Calu3 (cell line): Measurements from ENCODE around the gene DUOXA1. TPM values are rescaled to one million over a fixed set of nuclear protein-coding genes. Genes with fewer than 3 reads are reported as not detected.

Experiments
- BruUV-seq: library from RNA; stranded (reverse); fragments of 400-500 nt; replicated peaks from 2 replicates; lab custom pipeline; 2021; lab: Mats Ljungman, UMichigan
- CTCF ChIA-PET: fragments of 300-600 bp; sonication (Branson Sonifier 250); formaldehyde crosslinking; loops from one replicate; lab custom pipeline; 2022; ENCODE audit warnings: antibody characterized with exemption; lab: Charles Lee
- DNase-seq: peaks from one replicate; pipeline ENCODE4 v3.0.0; 2022
- H3K27ac Mint-ChIP-seq: one replicate; pipeline ENCODE4 v1.8.0; 2022; ENCODE audit warnings: mixed read lengths; ENCODE audit not compliant: unreplicated experiment
- H3K27me3 Mint-ChIP-seq: one replicate; pipeline ENCODE4 v1.8.0; 2022; ENCODE audit warnings: mixed read lengths; ENCODE audit not compliant: unreplicated experiment
- H3K36me3 Mint-ChIP-seq: one replicate; pipeline ENCODE4 v1.8.0; 2022; ENCODE audit warnings: mild to moderate bottlenecking, moderate library complexity, mixed read lengths; ENCODE audit not compliant: insufficient read depth, unreplicated experiment
- H3K4me1 Mint-ChIP-seq: one replicate; pipeline ENCODE4 v1.8.0; 2022; ENCODE audit warnings: mild to moderate bottlenecking, low read depth, mixed read lengths; ENCODE audit not compliant: unreplicated experiment
- H3K4me3 Mint-ChIP-seq: one replicate; pipeline ENCODE4 v1.8.0; 2022; ENCODE audit warnings: mild to moderate bottlenecking, low read depth, moderate library complexity, mixed read lengths; ENCODE audit not compliant: unreplicated experiment
- H3K9me3 Mint-ChIP-seq: one replicate; pipeline ENCODE4 v1.8.0; 2022; ENCODE audit warnings: low read depth, mixed read lengths; ENCODE audit not compliant: unreplicated experiment
- intact Hi-C: fragments of 100-400 bp; cut with micrococcal nuclease; formaldehyde crosslinking; loops from one replicate; pipeline ENCODE4 v1.10.0; 2022; ENCODE audit not compliant: unreplicated experiment
- total RNA-seq: library from RNA; stranded (reverse); gene quantifications from 2 replicates; pipeline ENCODE4 v1.2.3, GENCODE V29; 2022
- TF ChIP-seq, protein P1 (sequence below): fragments of 200-600 bp; IDR thresholded peaks from one replicate; pipeline ENCODE4 v1.8.0; 2022; ENCODE audit warnings: antibody characterized with exemption; ENCODE audit not compliant: unreplicated experiment

DUOXA1 gene
- total RNA-seq, 1 experiment from 2014 or later: not detected

DNA sequence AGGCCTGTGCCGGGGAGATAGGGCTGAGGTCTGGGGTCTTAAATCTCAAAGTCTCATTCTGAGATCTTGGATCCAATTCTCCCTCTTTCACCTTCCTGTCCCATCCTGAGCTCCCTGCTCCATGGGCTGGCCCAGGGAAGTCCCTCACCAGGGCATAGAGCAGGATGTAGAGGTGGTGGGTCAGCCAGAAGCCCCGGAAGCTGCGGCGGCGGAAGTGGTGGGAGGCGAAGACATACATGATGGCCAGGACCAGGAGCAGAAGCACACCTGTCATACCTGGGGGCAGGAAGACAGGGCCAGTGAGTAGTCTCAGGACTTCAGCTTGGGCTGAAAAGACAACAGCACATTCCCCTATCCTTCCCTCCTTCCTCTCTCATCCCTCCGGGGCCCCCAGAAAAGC lies 32.2 kb downstream of the DUOXA1 start:
- Mint-ChIP-seq H3K27ac (no peak overlapping the region), H3K36me3 (no peaks in the 10 kb centered on the region), H3K9me3 (no peaks in the 10 kb centered on the region), H3K4me3 (no peak overlapping the region), H3K27me3 (peaks cover 58% of the 10 kb centered on the region), H3K4me1 (no peaks in the 10 kb centered on the region)
- CTCF ChIA-PET: interaction anchor here (1.1 kb wide), 1 partner anchor 20 kb away, joined by 3 read pairs; no protein-coding TSS in a partner anchor
- BruUV-seq: no TSS peak
- TF ChIP-seq, protein P1, sequence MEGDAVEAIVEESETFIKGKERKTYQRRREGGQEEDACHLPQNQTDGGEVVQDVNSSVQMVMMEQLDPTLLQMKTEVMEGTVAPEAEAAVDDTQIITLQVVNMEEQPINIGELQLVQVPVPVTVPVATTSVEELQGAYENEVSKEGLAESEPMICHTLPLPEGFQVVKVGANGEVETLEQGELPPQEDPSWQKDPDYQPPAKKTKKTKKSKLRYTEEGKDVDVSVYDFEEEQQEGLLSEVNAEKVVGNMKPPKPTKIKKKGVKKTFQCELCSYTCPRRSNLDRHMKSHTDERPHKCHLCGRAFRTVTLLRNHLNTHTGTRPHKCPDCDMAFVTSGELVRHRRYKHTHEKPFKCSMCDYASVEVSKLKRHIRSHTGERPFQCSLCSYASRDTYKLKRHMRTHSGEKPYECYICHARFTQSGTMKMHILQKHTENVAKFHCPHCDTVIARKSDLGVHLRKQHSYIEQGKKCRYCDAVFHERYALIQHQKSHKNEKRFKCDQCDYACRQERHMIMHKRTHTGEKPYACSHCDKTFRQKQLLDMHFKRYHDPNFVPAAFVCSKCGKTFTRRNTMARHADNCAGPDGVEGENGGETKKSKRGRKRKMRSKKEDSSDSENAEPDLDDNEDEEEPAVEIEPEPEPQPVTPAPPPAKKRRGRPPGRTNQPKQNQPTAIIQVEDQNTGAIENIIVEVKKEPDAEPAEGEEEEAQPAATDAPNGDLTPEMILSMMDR: no peak
- DNase-seq: no peak
- intact Hi-C loops: no loop called here

DNA sequence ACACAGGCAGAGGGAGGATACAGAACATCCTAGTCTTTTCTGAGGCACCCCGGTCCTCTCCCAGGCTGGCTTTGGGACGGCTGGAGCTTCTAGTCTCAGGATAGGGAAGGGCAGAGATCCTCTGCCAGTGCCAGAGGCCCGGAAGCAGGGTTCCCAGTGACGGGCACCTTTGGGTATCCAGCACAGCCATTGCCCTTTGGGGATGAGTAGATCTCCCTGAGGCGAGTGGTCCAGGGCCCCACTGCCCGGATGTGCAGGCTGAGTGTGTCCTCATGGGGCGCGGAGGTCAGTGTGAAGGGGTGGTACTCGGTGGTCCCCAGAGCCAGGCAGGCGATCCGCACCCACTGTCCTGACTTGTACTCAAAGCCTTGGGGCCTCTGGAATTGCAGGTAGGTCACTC lies 34.0 kb downstream of the DUOXA1 start:
- peaks cover 58% of the 10 kb centered on the region for H3K27me3 Mint-ChIP-seq
- no TSS peak for BruUV-seq
- H3K27ac Mint-ChIP-seq: no peak overlapping the region
- CTCF ChIA-PET: no interaction called here
- no peaks in the 10 kb centered on the region for H3K4me1 Mint-ChIP-seq
- intact Hi-C loops: no loop called here
- H3K9me3 Mint-ChIP-seq: no peaks in the 10 kb centered on the region
- no peaks in the 10 kb centered on the region for H3K36me3 Mint-ChIP-seq
- no peak for DNase-seq
- TF ChIP-seq, protein P1: no peak
- H3K4me3 Mint-ChIP-seq: no peak overlapping the region

- TF ChIP-seq, protein P1: no peak
- Mint-ChIP-seq H3K36me3 (no peaks in the 10 kb centered on the region), H3K4me3 (no peak overlapping the region), H3K27ac (no peak overlapping the region), H3K4me1 (no peaks in the 10 kb centered on the region), H3K27me3 (peaks cover 58% of the 10 kb centered on the region), H3K9me3 (no peaks in the 10 kb centered on the region)
- DNase-seq: no peak
- intact Hi-C loops: no loop called here
- BruUV-seq: no TSS peak
- CTCF ChIA-PET: no interaction called here
Measured at GRCh38 chr15:45094358-45094730, 35.3 kb downstream of the DUOXA1 start.

GRCh38 chr15:45093622-45094357 lies 35.9 kb downstream of the DUOXA1 start:
- no peak for DNase-seq
- intact Hi-C loops: no loop called here
- TF ChIP-seq, protein P1: no peak
- no peaks in the 10 kb centered on the region for H3K4me1 Mint-ChIP-seq
- H3K27me3 Mint-ChIP-seq: peaks cover 58% of the 10 kb centered on the region
- no peaks in the 10 kb centered on the region for H3K9me3 Mint-ChIP-seq
- H3K4me3 Mint-ChIP-seq: no peak overlapping the region
- no peak overlapping the region for H3K27ac Mint-ChIP-seq
- no peaks in the 10 kb centered on the region for H3K36me3 Mint-ChIP-seq
- CTCF ChIA-PET: no interaction called here
- no TSS peak for BruUV-seq
